Transverse colon (tissue), 4 donors: ENCODE data around the gene NPAT. TPM values are rescaled to one million over a fixed set of nuclear protein-coding genes. Genes with fewer than 3 reads are reported as not detected.
"Not testable (repeated sequence)": the region's sequence is repeated elsewhere in the genome, so short reads cannot be mapped to it uniquely, and the experiment has no call there.

Experiments used
- DNase-seq: peaks from one replicate; pipeline ENCODE4 v3.0.0-alpha.2; 2019
- H3K27ac ChIP-seq, 4 donors: fragments of 200-600 bp; sonication (generic); 2 replicates each; pipeline ENCODE4 v1.5.1; 2016 to 2018; ENCODE audit warnings: inconsistent platforms in 4 of 4
- H3K27me3 ChIP-seq: fragments of 200-600 bp; sonication (generic); 2 replicates; pipeline ENCODE4 v1.5.1; 2017; ENCODE audit warnings: inconsistent platforms
- H3K36me3 ChIP-seq, 4 donors: fragments of 200-600 bp; sonication (generic); 2 replicates each; pipeline ENCODE4 v1.5.1; 2017 to 2019; ENCODE audit warnings: inconsistent platforms in 4 of 4
- H3K4me1 ChIP-seq, 4 donors: fragments of 200-600 bp; sonication (generic); 2 replicates each; pipeline ENCODE4 v1.5.1; 2017 to 2020; ENCODE audit warnings: inconsistent platforms in 4 of 4
- H3K4me3 ChIP-seq, 4 donors: fragments of 200-600 bp; sonication (generic); 1 replicate in 1 of 4; 2 replicates in 3 of 4; pipeline versions ENCODE4 v1.5.1 to v1.6.1; 2017 to 2019; ENCODE audit warnings: inconsistent platforms in 4 of 4
- H3K9me3 ChIP-seq, 2 donors: fragments of 200-600 bp; sonication (generic); 2 replicates each; pipeline ENCODE4 v1.5.1; 2017 to 2019; ENCODE audit warnings: inconsistent platforms in 2 of 2
- CTCF ChIP-seq, 5 experiments: fragments of 200-600 bp in 3 of 5; fragments of 450-650 bp in 2 of 5; sonication (generic) in 3 of 5; IDR thresholded peaks; 1 replicate in 2 of 5; 2 replicates in 3 of 5; pipeline ENCODE4 v1.5.1; 2016 to 2017; ENCODE audit warnings: antibody characterized with exemption in 5 of 5, inconsistent platforms in 3 of 5, mild to moderate bottlenecking in 2 of 5, moderate library complexity in 1 of 5
- EP300 ChIP-seq: sonication (generic); formaldehyde crosslinking; IDR thresholded peaks from one replicate; pipeline ENCODE4 v1.6.1; 2017; ENCODE audit warnings: antibody characterized with exemption, low read depth
- POLR2A ChIP-seq: fragments of 450-650 bp; IDR thresholded peaks from one replicate; pipeline ENCODE4 v1.6.1; 2016; ENCODE audit warnings: antibody characterized with exemption, mild to moderate bottlenecking, moderate library complexity
- POLR2AphosphoS5 ChIP-seq, 3 donors: sonication (generic); formaldehyde crosslinking; IDR thresholded peaks; one replicate each; pipeline ENCODE4 v1.6.1; 2016; ENCODE audit warnings: antibody characterized with exemption in 3 of 3
- WGBS, 2 donors: methylation state at CpG; one replicate each; pipeline ENCODE4 v1.1.5; 2018; ENCODE audit warnings: low coverage in 1 of 2; 5-methylcytosine and 5-hydroxymethylcytosine counted together
- in situ Hi-C, 4 donors: fragments of 200-750 bp; cut with MboI; loops; one replicate each; pipeline versions ENCODE4 v1.15.0 to v1.15.1; 2017; ENCODE audit warnings: low sequenced_read_pairs in 3 of 4, low pct_ligation_motif_present in 1 of 4, low pct_unique_long_range_greater_than_20kb in 1 of 4
- intact Hi-C: fragments of 100-400 bp; cut with DNase I; formaldehyde crosslinking; loops from one replicate; pipeline ENCODE4 v1.15.1; 2023; ENCODE audit warnings: low total_unique reads
- total RNA-seq, 4 donors: library from RNA; depleted of rRNA; stranded (reverse); fragments of >200 nt; gene quantifications; one replicate each; pipeline ENCODE4 v1.1.0, GENCODE V29; 2016

Gene NPAT
- total RNA-seq, 4 donors from 2014 or later, result 10.5 to 19.5 (median 13.9) TPM

- Histone ChIP-seq H3K27ac (no peak overlapping the region), H3K9me3 (no peaks in the 10 kb centered on the region), H3K36me3 (peaks cover 0 to 86% (median 41%) of the 10 kb centered on the region in 4 donors), H3K4me1 (no peaks in the 10 kb centered on the region), H3K27me3 (no peaks in the 10 kb centered on the region), H3K4me3 (no peak overlapping the region)
- no peak for DNase-seq
- in situ Hi-C loops, result loop anchor here in 2 of 4 donors (25.0 kb wide), 2 partner anchors 343 to 518 kb away; partner anchors contain the start of genes DDX10 (in 1 of the 2) and POGLUT3 (in 1 of the 2)
- 84 to 85% methylated on average over 3 of the region's 3 CpGs for WGBS, 2 donors
- intact Hi-C loops, result no loop called here
- TF ChIP-seq EP300, result no peak
- no peak for TF ChIP-seq POLR2AphosphoS5 (IDR thresholded peaks at IDR 0.05)
- TF ChIP-seq CTCF (IDR thresholded peaks at IDR 0.05), result no peak
- TF ChIP-seq POLR2A, result no peak
Measured at GRCh38 chr11:108144615-108145014, 77.8 kb downstream of the NPAT start.

GRCh38 chr11:108142304-108142703 lies 80.1 kb downstream of the NPAT start:
- no peak for DNase-seq
- TF ChIP-seq CTCF (IDR thresholded peaks at IDR 0.05) (no peak), POLR2AphosphoS5 (IDR thresholded peaks at IDR 0.05) (no peak), EP300 (no peak), POLR2A (no peak)
- Histone ChIP-seq H3K27me3 (no peaks in the 10 kb centered on the region), H3K4me3 (no peak overlapping the region), H3K36me3 (peaks cover 0 to 75% (median 32%) of the 10 kb centered on the region in 4 donors), H3K27ac (no peak overlapping the region), H3K9me3 (no peaks in the 10 kb centered on the region), H3K4me1 (no peaks in the 10 kb centered on the region)
- WGBS, 2 donors, result 93% methylated on average over 7 of the region's 7 CpGs; no CpG with 5 or more reads in 1 of the 2 donors
- in situ Hi-C loops (loop anchor here in 2 of 4 donors (25.0 kb wide), 2 partner anchors 345 to 520 kb away; partner anchors contain the start of genes DDX10 (in 1 of the 2) and POGLUT3 (in 1 of the 2)), intact Hi-C loops (no loop called here)

GRCh38 chr11:108137212-108137611 lies 85.2 kb downstream of the NPAT start:
- intact Hi-C loops (no loop called here), in situ Hi-C loops (loop anchor here in 2 of 4 donors (25.0 kb wide), 2 partner anchors 350 to 525 kb away; partner anchors contain the start of genes DDX10 (in 1 of the 2) and POGLUT3 (in 1 of the 2))
- WGBS, 2 donors, result 88 to 100% methylated on average over 1 of the region's 1 CpG
- no peak for DNase-seq
- no peaks in the 10 kb centered on the region for H3K9me3 ChIP-seq
- H3K27ac ChIP-seq, result no peak overlapping the region
- no peak overlapping the region for H3K4me3 ChIP-seq
- no peaks in the 10 kb centered on the region for H3K4me1 ChIP-seq
- peaks cover 0 to 53% (median 19%) of the 10 kb centered on the region in 4 donors for H3K36me3 ChIP-seq
- H3K27me3 ChIP-seq, result no peaks in the 10 kb centered on the region
- TF ChIP-seq POLR2A, result no peak
- TF ChIP-seq CTCF (IDR thresholded peaks at IDR 0.05), result no peak
- no peak for TF ChIP-seq POLR2AphosphoS5 (IDR thresholded peaks at IDR 0.05)
- TF ChIP-seq EP300, result no peak

- Histone ChIP-seq H3K9me3 (no peaks in the 10 kb centered on the region), H3K27me3 (no peaks in the 10 kb centered on the region), H3K36me3 (peaks cover 0 to 42% (median 19%) of the 10 kb centered on the region in 4 donors), H3K4me3 (no peak overlapping the region), H3K27ac (no peak overlapping the region), H3K4me1 (no peaks in the 10 kb centered on the region)
- TF ChIP-seq POLR2AphosphoS5 (IDR thresholded peaks at IDR 0.05) (no peak), CTCF (IDR thresholded peaks at IDR 0.05) (no peak)
- 67 to 68% methylated on average over 2 of the region's 2 CpGs for WGBS, 2 donors
- in situ Hi-C loops, result loop anchor here in 2 of 4 donors (25.0 kb wide), 2 partner anchors 351 to 526 kb away; partner anchors contain the start of genes DDX10 (in 1 of the 2) and POGLUT3 (in 1 of the 2)
- intact Hi-C loops, result no loop called here
- no peak for DNase-seq
Measured at GRCh38 chr11:108135845-108136544, 86.4 kb downstream of the NPAT start.

GRCh38 chr11:108132993-108133538 lies 89.4 kb downstream of the NPAT start:
- H3K9me3 ChIP-seq, H3K4me1 ChIP-seq, H3K27me3 ChIP-seq, H3K4me3 ChIP-seq, intact Hi-C loops, H3K27ac ChIP-seq, DNase-seq: not testable (repeated sequence)
- H3K36me3 ChIP-seq, result peaks cover 0 to 24% (median 11%) of the 10 kb centered on the region in 4 donors
- 100% methylated on average over 2 of the region's 2 CpGs; no CpG with 5 or more reads in 1 of the 2 donors for WGBS, 2 donors
- in situ Hi-C loops, result loop anchor here in 2 of 4 donors (25.0 kb wide), 2 partner anchors 354 to 529 kb away; partner anchors contain the start of genes DDX10 (in 1 of the 2) and POGLUT3 (in 1 of the 2)
